HG03097 (cell line): ENCODE data around the gene FFAR2.

Experiments
- ATAC-seq: cut with Tn5 transposase; IDR thresholded peaks from one replicate; pipeline ENCODE4 v1.9.1; 2021; ENCODE audit not compliant: unreplicated experiment, low FRiP score

The FFAR2 gene

DNA sequence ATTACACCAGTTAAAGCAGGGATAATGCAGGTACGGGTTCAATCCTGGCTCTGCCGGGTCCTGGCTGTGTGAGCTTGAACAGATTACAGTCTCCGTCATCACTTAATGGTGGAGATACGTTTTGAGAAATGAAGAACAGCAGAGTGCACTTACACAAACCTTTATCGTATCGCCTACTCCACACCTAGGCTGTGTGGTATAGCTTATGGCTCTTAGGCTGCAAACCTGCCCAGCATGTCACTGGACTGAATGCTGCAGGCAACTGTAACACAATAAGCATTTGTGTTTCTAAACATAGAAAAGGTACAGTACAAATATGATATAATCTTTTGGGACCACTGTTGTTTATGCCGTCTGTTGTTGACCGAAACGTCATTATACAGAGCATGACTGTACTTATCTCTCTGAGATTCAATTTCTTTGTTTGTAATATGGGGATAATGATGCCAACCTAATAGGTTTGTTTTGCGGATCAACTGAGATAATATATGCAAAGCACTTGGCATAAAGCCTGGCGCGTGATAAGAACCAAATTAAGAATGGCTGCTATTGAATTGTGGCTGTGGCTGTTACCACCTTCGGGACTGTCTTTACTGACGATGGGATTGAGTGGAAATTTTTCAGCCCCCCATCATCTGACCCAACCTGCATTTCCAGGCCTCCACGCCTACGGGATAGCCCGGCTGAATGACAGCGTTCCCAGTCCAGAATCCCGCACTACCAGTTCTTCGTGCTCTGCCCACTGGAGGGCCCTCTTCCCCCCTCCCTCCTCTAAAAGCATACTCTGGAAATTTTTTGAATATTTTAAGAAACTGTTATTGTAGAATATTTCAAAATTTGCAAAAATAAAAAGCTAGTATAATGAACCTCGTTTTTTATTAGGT is 31.0 kb downstream of the FFAR2 start:
- ATAC-seq = no peak

DNA sequence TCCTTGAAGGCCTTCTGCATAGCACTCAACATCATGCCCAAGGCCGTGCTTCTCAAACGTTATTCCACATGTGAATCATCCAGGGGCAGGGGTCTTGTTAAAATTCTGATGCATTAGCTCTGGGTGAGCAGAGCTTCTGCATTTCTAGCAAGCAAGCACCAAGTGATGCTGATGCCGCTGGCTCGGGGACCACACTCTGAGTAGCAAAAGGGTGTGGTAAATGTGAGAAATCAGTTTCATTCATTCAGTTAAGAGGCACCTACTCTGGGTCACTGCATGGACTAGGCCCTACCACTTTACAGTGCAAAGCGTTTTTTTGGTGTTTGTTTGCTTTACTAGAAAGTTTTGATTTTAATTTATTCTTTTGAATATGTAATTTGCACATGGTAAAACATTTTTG is 35.0 kb downstream of the FFAR2 start:
- no peak for ATAC-seq

DNA sequence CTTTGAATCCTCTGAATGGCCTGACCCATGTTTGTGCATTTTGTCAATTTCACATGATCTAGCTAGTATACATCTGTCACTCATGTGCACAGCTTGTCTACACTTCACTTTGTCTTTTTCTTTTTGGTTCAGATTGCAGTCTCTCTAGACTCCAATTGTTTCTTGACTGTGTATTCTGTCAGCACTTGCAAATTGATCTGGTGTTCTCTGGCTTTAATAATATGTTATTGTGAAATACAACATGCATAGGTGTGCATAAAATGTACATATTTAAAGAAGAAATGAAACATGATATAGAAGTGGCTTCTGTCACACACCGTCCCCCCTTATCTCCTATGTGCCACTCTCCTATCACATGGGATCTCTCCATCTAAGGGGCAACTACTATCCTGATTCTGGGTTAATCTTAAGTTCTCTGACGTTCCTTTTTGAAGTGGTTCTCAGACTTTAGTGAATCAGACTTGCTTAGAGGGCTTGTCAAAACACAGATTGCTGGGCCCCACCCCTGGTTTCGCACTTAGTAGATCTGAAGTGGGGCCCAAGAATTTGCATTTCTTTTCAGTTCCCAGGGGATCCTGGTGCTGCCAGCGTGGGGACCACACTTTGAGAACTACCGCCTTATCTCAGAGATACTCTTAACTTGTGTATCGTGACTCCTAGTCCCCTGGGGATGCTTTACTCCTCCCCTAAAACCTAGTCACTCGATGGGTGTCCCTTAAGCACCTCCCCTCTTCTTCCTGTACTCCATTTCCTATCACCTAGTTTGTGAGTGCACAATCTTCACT is 36.4 kb downstream of the FFAR2 start:
- ATAC-seq = peak; percentile 55

DNA sequence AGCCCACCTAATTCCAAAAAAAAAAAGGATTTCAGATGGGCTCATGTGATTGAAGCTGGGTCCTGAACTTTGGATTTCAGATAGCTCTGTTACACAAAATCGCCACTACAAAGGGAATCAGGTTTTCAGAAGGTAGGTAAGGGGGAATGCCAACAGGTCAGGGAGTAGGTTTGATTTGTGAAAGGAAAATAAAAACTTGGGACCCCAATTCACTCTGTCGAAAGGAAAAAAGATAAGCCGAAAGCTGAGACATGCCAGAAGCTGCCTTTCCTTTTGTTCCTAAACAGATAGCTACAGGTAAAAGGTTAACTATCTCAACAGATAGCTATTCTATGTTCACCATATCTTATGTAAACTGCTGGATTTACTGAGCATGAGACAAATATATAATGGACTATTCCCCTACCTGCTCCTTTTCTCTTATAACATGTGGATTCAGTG is 38.2 kb downstream of the FFAR2 start:
- no peak for ATAC-seq

DNA sequence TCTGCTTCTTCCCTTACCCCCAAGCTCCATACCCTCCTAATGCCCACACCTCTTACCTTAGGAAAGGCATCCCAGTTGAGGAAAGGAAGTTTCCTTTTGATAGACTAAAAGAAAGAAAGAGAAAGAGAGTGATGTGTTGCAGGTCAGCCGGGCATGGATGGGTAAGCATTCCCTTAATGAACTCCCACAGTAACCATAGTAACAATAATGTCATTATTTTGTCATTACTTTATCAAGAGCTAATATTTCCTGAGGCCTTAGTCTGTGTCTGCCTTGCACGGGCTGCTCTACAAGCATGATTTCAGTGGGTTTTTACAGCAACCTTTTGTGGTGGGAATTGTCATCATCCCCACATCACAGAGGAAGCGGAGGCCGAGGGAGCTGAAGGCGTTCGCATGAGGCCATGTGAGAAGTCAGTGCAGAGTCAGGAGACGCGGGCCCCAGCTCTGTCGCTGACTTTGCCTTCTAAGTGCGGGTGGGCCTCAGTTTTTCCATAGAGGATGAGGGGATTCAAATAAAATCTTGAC is 39.7 kb downstream of the FFAR2 start:
- no peak for ATAC-seq

GRCh38 chr19:35488677-35489076 is 40.6 kb downstream of the FFAR2 start:
- no peak for ATAC-seq

- no peak for ATAC-seq
Observed at GRCh38 chr19:35490364-35490763, 42.3 kb downstream of the FFAR2 start, which contains the start of gene KRTDAP. TSS of gene KRTDAP (minus strand) at chr19:35490464. CDS start at chr19:35490442, 22 bp downstream.

DNA sequence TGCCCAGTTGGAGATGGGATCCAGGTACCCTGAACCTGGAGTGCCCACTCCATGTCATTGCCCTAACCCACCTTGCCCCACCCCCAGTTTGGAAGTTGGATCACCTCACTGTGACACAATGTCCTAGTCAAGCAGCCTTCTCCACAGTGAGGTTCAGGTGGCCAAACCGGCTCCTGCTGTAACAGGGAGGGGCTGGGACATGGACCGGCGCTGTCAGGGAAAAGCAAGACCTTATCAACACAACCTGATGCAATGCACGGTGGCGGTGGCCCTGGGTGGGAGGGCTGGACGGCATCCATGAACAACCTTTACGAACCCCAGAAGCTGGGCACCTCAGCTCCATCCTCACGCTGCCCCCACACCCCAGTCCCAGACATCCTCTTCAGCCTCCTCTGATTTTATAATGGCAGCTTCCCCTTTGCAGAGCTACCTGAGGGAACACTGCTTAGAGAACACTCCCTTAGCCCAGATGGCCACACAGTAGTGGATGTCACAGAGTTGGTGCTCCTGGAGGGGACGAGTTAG is 43.8 kb downstream of the FFAR2 start:
- no peak for ATAC-seq

- no peak for ATAC-seq
Observed at GRCh38 chr19:35493971-35494370, 45.9 kb downstream of the FFAR2 start.

GRCh38 chr19:35495107-35496064 is 47.3 kb downstream of the FFAR2 start:
- no peak for ATAC-seq

- no peak for ATAC-seq
Observed at GRCh38 chr19:35497406-35497805, 49.3 kb downstream of the FFAR2 start.

- ATAC-seq = no peak
Observed at GRCh38 chr19:35498220-35498619, 50.2 kb downstream of the FFAR2 start.

DNA sequence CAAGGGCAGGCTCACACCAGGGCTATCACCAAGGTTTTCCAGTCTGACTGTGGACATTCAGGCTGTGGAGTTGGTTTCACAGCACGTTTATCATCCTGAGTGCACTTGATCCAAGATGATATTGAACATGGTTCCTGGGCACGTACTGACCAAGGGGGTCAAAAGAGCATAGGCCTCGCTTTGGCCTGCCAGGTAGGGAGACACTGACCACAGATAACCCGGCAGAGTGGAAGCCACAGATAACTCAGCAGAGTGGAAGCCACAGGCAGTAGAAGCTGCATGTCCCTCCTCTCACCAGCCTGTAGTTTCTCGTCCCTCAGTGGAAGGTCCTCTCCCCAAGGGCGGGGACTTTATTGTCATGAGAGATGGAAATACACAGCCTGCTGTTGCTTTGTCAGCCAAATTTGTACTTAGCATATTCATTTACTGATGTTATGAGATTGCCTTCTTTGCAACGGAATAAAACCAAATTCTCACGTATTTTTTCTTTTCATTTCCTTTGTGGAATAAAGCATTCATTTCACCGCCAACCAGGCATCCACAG is 51.0 kb downstream of the FFAR2 start:
- no peak for ATAC-seq

DNA sequence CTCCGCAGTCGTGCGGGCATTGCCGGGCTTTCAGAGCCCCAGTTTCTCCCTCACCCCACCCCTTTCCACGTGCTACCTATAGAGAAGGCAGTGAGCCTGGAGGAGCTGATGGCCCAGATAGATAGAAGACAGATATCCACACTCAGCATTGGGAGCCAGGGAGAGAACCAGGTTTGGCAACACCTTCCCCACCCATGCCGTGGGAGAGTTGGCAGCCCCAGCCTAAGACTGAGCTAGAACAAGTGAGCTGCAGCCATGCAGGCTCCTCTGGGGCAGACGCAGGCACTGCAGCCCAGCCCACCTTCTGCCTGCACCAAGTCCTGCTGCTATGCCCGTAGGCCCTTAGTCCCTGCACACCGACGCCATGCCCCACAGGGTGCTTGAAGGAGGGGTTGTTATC is 52.6 kb downstream of the FFAR2 start:
- ATAC-seq = no peak
